ENCODE data around the gene PRKCD.

PRKCD gene

GRCh38 chr3:53217175-53217574 is 56.2 kb downstream of the PRKCD start:
- no peak for DNase-seq (ENCODE audit: low read depth in 2 of 2)

GRCh38 chr3:53218131-53218530 is 57.1 kb downstream of the PRKCD start:
- DNase-seq (ENCODE audit: low read depth in 2 of 2) = no peak

DNA sequence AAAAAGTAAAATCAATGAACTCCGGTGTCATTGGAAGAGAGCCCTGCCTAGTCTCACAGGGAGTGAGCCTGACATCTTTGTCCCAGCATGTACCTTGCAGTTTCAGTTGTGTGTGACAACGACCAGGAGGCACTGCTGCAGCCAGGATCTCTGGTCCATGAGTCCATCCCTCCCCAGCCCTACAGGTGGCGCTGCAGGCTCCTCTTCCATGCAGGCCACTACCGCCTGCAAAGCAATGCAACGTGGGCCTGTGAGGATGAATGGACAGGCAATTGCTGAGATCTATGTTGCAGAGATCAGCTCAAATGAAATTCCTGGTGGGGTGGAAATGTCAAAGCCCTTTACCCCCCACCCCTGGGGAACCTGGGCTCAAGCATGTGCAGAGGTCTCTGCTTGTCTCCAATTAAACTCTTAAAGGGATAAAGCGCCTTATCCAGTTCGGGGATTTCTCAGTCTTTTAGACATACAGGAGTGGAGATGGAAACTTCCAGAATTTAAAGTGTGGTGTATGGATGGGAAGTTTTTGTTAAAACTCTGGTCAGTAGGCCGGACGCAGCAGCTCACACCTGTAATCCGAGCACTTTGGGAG is 59.0 kb downstream of the PRKCD start:
- peak; percentile 68 to 82 for DNase-seq (ENCODE audit: low read depth in 2 of 2)

- no peak for DNase-seq (ENCODE audit: low read depth in 2 of 2)
Observed at GRCh38 chr3:53221345-53221744, 60.3 kb downstream of the PRKCD start.

DNA sequence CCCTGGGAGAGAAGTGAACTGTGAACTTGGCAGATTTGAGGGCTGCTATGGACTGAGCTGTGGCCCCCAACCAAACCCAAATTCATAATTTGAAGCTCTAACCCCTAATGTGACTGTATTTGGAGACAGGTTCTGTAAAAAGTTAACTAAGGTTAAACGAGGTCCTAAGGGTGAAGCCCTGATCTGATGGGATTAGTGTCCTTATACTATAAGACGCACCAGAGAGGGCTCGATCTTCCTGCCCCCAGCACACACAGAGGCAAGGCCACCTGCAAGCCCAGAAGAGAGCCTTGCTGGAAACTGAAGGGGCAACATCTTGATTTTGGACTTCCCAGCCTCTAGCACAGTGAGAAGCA is 60.8 kb downstream of the PRKCD start:
- no peak for DNase-seq (ENCODE audit: low read depth in 2 of 2)

- no peak for DNase-seq (ENCODE audit: low read depth in 2 of 2)
Observed at GRCh38 chr3:53222183-53222901, 61.3 kb downstream of the PRKCD start.

GRCh38 chr3:53223025-53223424 is 62.0 kb downstream of the PRKCD start:
- no peak for DNase-seq (ENCODE audit: low read depth in 2 of 2)

DNA sequence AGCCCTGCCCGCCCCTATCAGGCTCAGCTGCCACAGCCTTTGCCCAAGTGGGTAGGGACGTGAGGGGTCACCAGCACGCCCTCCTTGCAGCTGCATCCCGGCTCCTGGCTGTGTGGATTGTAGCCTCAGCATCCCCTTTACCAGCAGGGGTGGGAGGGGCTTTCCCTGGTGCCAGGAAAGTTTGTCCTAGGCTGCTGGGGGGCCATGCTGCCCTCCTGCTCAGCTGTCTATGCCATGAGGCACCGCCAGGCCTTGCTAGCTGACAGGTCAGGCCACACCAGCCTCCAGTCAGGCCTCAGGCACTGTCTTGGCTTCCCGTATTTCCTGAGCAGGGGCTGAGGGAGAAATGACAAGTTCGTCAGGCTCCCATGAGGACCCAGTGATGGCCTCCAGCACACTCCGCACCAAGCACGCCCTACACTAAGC is 62.5 kb downstream of the PRKCD start:
- DNase-seq (ENCODE audit: low read depth in 2 of 2) = no peak

- DNase-seq (ENCODE audit: low read depth in 2 of 2) = no peak
Observed at GRCh38 chr3:53224026-53224425, 63.0 kb downstream of the PRKCD start.

DNA sequence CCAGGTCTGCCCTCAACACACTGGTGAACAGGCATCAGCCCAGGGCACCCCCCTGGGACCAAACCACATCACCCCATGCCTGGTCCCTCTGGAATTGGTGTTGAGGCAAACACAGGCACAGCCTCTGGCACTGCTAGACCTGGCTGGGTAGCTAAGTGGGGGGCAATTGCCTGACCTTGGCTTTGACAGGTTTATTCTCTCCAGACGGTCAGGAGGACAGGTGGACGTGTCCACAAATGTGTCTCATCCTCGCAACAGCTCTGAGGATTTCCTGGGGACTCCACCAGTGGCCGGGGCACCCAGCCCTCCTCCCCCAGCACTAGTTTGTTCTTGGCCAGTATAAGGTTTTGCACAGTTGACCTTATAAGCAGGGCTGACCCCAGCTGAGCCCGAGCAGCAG is 63.5 kb downstream of the PRKCD start:
- DNase-seq (ENCODE audit: low read depth in 2 of 2) = no peak

DNA sequence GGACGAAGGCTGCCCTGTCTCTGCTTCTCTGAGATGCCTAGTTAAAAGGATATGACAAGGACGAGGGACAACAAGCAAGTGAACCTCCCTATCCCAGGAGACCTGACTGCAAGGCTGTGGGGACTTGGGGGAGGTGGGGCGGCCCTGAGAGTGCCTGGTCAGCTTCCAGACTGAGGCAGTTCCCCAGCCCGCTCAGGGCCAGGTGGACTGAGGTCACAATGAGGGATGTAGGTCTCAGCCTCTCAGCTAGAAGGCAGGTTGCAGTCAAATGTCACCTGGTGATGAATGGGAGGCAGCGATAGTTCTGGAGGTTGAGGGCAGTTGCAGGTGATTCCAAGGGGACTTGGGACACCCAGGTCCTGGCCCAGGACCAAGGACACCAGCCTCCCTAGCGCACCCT is 64.2 kb downstream of the PRKCD start:
- DNase-seq (ENCODE audit: low read depth in 2 of 2) = no peak

DNA sequence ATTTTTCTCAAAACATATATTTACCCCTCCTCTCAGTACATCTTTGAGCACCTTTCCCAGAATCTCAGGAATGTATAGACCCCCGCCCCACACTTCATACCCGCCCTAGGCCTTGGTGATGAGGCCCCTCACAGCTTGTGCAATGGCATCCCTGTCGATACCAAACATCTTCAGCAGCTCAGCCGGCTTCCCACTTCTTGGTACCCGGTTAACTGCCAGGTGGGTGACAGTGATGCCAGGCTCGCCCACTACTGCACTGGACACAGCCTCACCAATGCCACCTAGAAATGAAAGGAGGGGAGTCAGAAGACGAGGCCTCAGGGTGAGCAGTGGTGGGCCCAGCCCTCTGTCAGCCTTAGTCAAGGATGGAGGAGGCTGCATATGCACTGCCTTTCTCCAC is 64.6 kb downstream of the PRKCD start:
- no peak for DNase-seq (ENCODE audit: low read depth in 2 of 2)

GRCh38 chr3:53226142-53226840 is 65.3 kb downstream of the PRKCD start:
- no peak for DNase-seq (ENCODE audit: low read depth in 2 of 2)

GRCh38 chr3:53226841-53227407 is 65.9 kb downstream of the PRKCD start:
- DNase-seq (ENCODE audit: low read depth in 2 of 2) = no peak

- DNase-seq (ENCODE audit: low read depth in 2 of 2) = no peak
Observed at GRCh38 chr3:53227993-53228885, 67.2 kb downstream of the PRKCD start.

DNA sequence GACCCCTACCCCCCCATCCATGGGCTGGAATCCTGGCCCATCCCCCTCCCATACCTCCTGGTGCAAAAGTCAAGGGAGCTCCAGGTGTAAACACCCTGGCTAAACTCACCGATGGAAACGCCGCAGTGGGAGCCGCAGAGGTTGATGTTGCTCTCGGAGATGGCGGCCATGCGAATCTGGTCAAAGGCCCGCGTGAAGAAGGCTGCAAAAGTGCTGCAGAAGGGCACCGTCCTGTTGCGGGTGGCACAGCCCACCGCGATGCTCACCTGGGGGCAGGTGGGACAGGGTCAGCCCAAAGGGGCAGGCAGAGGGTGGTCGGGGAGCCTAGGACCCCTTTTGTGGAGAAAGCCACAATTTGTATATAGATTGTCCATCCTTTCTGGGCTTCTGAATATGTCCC is 68.2 kb downstream of the PRKCD start:
- no peak for DNase-seq (ENCODE audit: low read depth in 2 of 2)

GRCh38 chr3:53229606-53230005 is 68.6 kb downstream of the PRKCD start:
- DNase-seq (ENCODE audit: low read depth in 2 of 2) = no peak

GRCh38 chr3:53230041-53230621 is 69.1 kb downstream of the PRKCD start:
- no peak for DNase-seq (ENCODE audit: low read depth in 2 of 2)

- DNase-seq (ENCODE audit: low read depth in 2 of 2) = no peak
Observed at GRCh38 chr3:53230789-53231188, 69.8 kb downstream of the PRKCD start.

- DNase-seq (ENCODE audit: low read depth in 2 of 2) = no peak
Observed at GRCh38 chr3:53231532-53232511, 70.8 kb downstream of the PRKCD start.

Measured in stimulated activated CD4-positive, alpha-beta T cell treated with anti-CD3 and anti-CD28 coated beads, Interleukin-15, amount 100 ng/mL, for 48 hours (primary cell).